WERI-Rb-1 (cell line): ENCODE measurements around the gene GRHL3.

Source experiments
- DNase-seq: peaks from one replicate; pipeline ENCODE4 v3.0.0-alpha.2; 2020
- H3K27ac ChIP-seq: fragments of 250-450 bp; sonication (Bioruptor Pico); 2 replicates; pipeline ENCODE4 v1.5.1; 2020; ENCODE audit warnings: mild to moderate bottlenecking, moderate library complexity
- H3K27me3 ChIP-seq: fragments of 250-450 bp; sonication (Bioruptor Pico); 2 replicates; pipeline ENCODE4 v1.5.1; 2021; ENCODE audit warnings: mild to moderate bottlenecking, low read depth, moderate library complexity; ENCODE audit not compliant: insufficient read depth, severe bottlenecking
- H3K36me3 ChIP-seq: fragments of 250-450 bp; sonication (Bioruptor Pico); 2 replicates; pipeline ENCODE4 v1.5.1; 2020; ENCODE audit warnings: mild to moderate bottlenecking, moderate library complexity
- H3K4me3 ChIP-seq: 2 replicates; pipeline ENCODE4 v1.5.1; 2011; ENCODE audit warnings: low read depth, mild to moderate bottlenecking, control low read depth, low read length
- H3K9me3 ChIP-seq: fragments of 250-450 bp; sonication (Bioruptor Pico); 2 replicates; pipeline ENCODE4 v1.5.1; 2021; ENCODE audit warnings: mild to moderate bottlenecking, moderate library complexity; ENCODE audit not compliant: severe bottlenecking
- CTCF ChIP-seq: IDR thresholded peaks from 2 replicates; pipeline ENCODE4 v1.5.1; 2011; ENCODE audit warnings: low read depth, mild to moderate bottlenecking, control low read depth, inconsistent platforms, low read length

The GRHL3 gene

GRCh38 chr1:24390924-24391782 is 72.0 kb downstream of the GRHL3 start:
- H3K4me3 ChIP-seq = no peak overlapping the region
- H3K27ac ChIP-seq = no peak overlapping the region
- TF ChIP-seq CTCF = peak; percentile 91
- no peaks in the 10 kb centered on the region for H3K27me3 ChIP-seq
- peak; percentile 74 for DNase-seq
- no peaks in the 10 kb centered on the region; the same call in 1 of the 2 replicates for H3K36me3 ChIP-seq
- H3K9me3 ChIP-seq = no peaks in the 10 kb centered on the region

- no peak overlapping the region for H3K27ac ChIP-seq
- H3K36me3 ChIP-seq = no peaks in the 10 kb centered on the region; the same call in 1 of the 2 replicates
- H3K4me3 ChIP-seq = no peak overlapping the region
- no peaks in the 10 kb centered on the region for H3K27me3 ChIP-seq
- peak; percentile 74 for DNase-seq
- peak; percentile 91 for TF ChIP-seq CTCF
- no peaks in the 10 kb centered on the region for H3K9me3 ChIP-seq
Measured at GRCh38 chr1:24391882-24392603, 72.9 kb downstream of the GRHL3 start.

GRCh38 chr1:24392604-24392946 is 73.4 kb downstream of the GRHL3 start:
- Histone ChIP-seq H3K27me3 (no peaks in the 10 kb centered on the region), H3K9me3 (no peaks in the 10 kb centered on the region), H3K36me3 (no peaks in the 10 kb centered on the region; the same call in 1 of the 2 replicates), H3K4me3 (no peak overlapping the region), H3K27ac (no peak overlapping the region)
- no peak for DNase-seq
- TF ChIP-seq CTCF = no peak

- Histone ChIP-seq H3K4me3 (no peak overlapping the region), H3K27me3 (no peaks in the 10 kb centered on the region), H3K36me3 (no peaks in the 10 kb centered on the region; the same call in 1 of the 2 replicates), H3K9me3 (no peaks in the 10 kb centered on the region), H3K27ac (no peak overlapping the region)
- no peak for TF ChIP-seq CTCF
- DNase-seq = no peak
Measured at GRCh38 chr1:24392982-24393650, 74.0 kb downstream of the GRHL3 start.

- Histone ChIP-seq H3K4me3 (no peak overlapping the region), H3K27ac (no peak overlapping the region), H3K27me3 (no peaks in the 10 kb centered on the region), H3K9me3 (no peaks in the 10 kb centered on the region), H3K36me3 (no peaks in the 10 kb centered on the region; the same call in 1 of the 2 replicates)
- no peak for DNase-seq
- no peak for TF ChIP-seq CTCF
Measured at GRCh38 chr1:24393892-24394291, 74.7 kb downstream of the GRHL3 start.
